GM18861 (cell line): ENCODE measurements around the gene HMCN1.
"Not testable (repeated sequence)": the region's sequence is repeated elsewhere in the genome, so short reads cannot be mapped to it uniquely, and the experiment has no call there.

Experiments
- ATAC-seq: cut with Tn5 transposase; IDR thresholded peaks from one replicate; pipeline ENCODE4 v1.9.1; 2021; ENCODE audit not compliant: unreplicated experiment

Gene HMCN1

GRCh38 chr1:186183970-186184628 lies 449.9 kb downstream of the HMCN1 start:
- ATAC-seq, result peak; percentile 62

GRCh38 chr1:186186251-186186650 lies 452.1 kb downstream of the HMCN1 start:
- ATAC-seq, result not testable (repeated sequence)

GRCh38 chr1:186187601-186188000 lies 453.4 kb downstream of the HMCN1 start:
- peak; percentile 45 for ATAC-seq

- no peak for ATAC-seq
Observed at GRCh38 chr1:186188004-186188539, 453.9 kb downstream of the HMCN1 start.

- no peak for ATAC-seq
Observed at GRCh38 chr1:186188736-186189135, 454.5 kb downstream of the HMCN1 start.

GRCh38 chr1:186189156-186189555 lies 455.0 kb downstream of the HMCN1 start:
- ATAC-seq, result no peak

GRCh38 chr1:186191511-186191910 lies 457.3 kb downstream of the HMCN1 start:
- ATAC-seq, result no peak

GRCh38 chr1:186193224-186193623 lies 459.0 kb downstream of the HMCN1 start:
- no peak for ATAC-seq

- peak; percentile 92 for ATAC-seq
Observed at GRCh38 chr1:186194107-186194756, 460.0 kb downstream of the HMCN1 start.

GRCh38 chr1:186195377-186195931 lies 461.3 kb downstream of the HMCN1 start:
- ATAC-seq, result no peak

GRCh38 chr1:186202271-186202764 lies 468.1 kb downstream of the HMCN1 start:
- no peak for ATAC-seq

- no peak for ATAC-seq
Observed at GRCh38 chr1:186202776-186203175, 468.6 kb downstream of the HMCN1 start.

- ATAC-seq, result no peak
Observed at GRCh38 chr1:186206048-186206570, 471.9 kb downstream of the HMCN1 start.

- ATAC-seq, result no peak
Observed at GRCh38 chr1:186207391-186208085, 473.3 kb downstream of the HMCN1 start.

GRCh38 chr1:186208405-186209129 lies 474.4 kb downstream of the HMCN1 start:
- no peak for ATAC-seq

- no peak for ATAC-seq
Observed at GRCh38 chr1:186210258-186210657, 476.1 kb downstream of the HMCN1 start.

- not testable (repeated sequence) for ATAC-seq
Observed at GRCh38 chr1:186211583-186211982, 477.4 kb downstream of the HMCN1 start.

GRCh38 chr1:186212568-186213224 lies 478.5 kb downstream of the HMCN1 start:
- peak; percentile 94 for ATAC-seq

- ATAC-seq, result no peak
Observed at GRCh38 chr1:186213225-186213607, 479.0 kb downstream of the HMCN1 start.

GRCh38 chr1:186214791-186215190 lies 480.6 kb downstream of the HMCN1 start:
- no peak for ATAC-seq
